ENCODE results near the gene CYP26A1.

Gene CYP26A1

GRCh38 chr10:93123766-93124165, 50.1 kb downstream of the CYP26A1 start:
- no peak for DNase-seq (ENCODE audit: low read depth)

DNA sequence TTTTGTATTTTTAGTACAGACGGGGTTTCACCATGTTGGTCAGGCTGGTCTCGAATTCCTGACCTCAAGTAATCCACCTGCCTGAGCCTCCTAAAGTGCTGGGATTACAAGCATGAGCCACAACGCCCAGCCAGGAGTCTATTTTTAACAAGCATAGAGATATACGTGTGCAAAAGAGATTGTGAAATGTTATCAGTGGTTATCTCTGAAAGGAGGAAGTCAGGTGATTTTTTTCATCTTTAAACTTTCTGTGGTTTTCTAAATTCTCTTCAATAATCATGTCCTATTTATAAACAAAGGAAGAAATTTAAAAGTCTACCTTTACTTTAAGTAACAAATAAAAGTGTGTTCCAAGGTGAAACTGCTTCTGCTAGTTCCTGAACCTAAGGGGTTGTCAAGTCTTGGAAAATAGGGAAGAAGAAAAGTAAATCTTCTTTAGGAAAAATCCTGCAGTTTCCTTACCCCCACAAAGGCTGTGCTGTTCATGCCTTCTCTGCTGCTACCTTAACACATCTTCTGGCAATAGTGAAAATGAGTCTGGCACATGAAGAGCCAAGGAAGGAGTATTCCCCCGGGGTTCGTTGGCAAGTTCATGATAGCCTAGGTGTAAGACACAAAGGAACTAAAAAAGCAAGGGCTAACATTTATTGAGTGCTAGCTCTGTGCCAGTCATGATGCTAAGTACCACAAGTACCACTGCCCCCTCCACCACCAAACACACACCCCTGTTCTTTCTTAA, 51.1 kb downstream of the CYP26A1 start:
- no peak for DNase-seq (ENCODE audit: low read depth)

DNA sequence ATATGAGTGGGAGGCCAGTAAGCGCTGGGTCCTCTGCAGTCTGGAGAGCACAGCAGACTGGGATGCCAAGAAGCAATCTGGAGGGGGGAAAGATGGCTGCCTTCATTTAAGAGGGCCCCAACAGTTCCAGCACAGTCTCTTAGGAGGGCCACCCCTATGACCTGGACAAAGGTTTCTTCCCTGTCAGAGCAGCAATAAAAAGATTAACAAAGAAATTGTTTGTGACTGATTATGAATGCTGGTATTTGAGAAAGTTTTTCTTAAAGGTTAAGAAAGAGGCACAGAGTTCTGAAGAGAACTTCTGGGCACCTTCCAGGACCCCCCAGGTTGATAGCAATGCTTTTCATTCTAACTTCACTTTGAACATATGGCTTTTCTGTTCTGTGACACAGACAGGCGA, 52.3 kb downstream of the CYP26A1 start:
- no peak for DNase-seq (ENCODE audit: low read depth)

GRCh38 chr10:93126483-93127052, 52.9 kb downstream of the CYP26A1 start:
- DNase-seq (ENCODE audit: low read depth): no peak
